ENCODE results near the gene FMN2. TPM values are rescaled to one million over a fixed set of nuclear protein-coding genes. Genes with fewer than 3 reads are reported as not detected.

FMN2 gene
- total and polyA plus RNA-seq, 9 donors: 0.60 to 10.1 (median 2.5) TPM

GRCh38 chr1:240462277-240462676 is 370.6 kb downstream of the FMN2 start:
- Histone ChIP-seq H3K36me3 (no peaks in the 10 kb centered on the region), H3K9me3 (no peaks in the 10 kb centered on the region), H3K27ac (no peak overlapping the region), H3K4me1 (ENCODE audit: insufficient read depth) (no peaks in the 10 kb centered on the region), H3K27me3 (no peaks in the 10 kb centered on the region), H3K4me3 (no peak overlapping the region)
- 67 to 84% (median 72%) methylated on average over 3 of the region's 3 CpGs for WGBS, 3 donors
- intact Hi-C loops (cut with DNase I): no loop called here
- no peak for TF ChIP-seq CTCF (IDR thresholded peaks at IDR 0.05)
- no peak for TF ChIP-seq EP300 (IDR thresholded peaks at IDR 0.05)
- no peak for TF ChIP-seq POLR2A (IDR thresholded peaks at IDR 0.05)
- DNase-seq: no peak

- Histone ChIP-seq H3K4me3 (no peak overlapping the region), H3K27me3 (no peaks in the 10 kb centered on the region), H3K9me3 (no peaks in the 10 kb centered on the region), H3K27ac (no peak overlapping the region), H3K4me1 (ENCODE audit: insufficient read depth) (no peaks in the 10 kb centered on the region), H3K36me3 (no peaks in the 10 kb centered on the region)
- TF ChIP-seq POLR2A (IDR thresholded peaks at IDR 0.05): no peak
- TF ChIP-seq CTCF (IDR thresholded peaks at IDR 0.05): no peak
- no peak for TF ChIP-seq EP300 (IDR thresholded peaks at IDR 0.05)
- DNase-seq: no peak
- WGBS, 3 donors: 74 to 82% (median 78%) methylated on average over 7 of the region's 7 CpGs
- intact Hi-C loops (cut with DNase I): no loop called here
These were observed 371.2 kb downstream of the FMN2 start for GRCh38 chr1:240462766-240463395.

- TF ChIP-seq POLR2A (IDR thresholded peaks at IDR 0.05): no peak
- no peak for TF ChIP-seq CTCF (IDR thresholded peaks at IDR 0.05)
- TF ChIP-seq EP300 (IDR thresholded peaks at IDR 0.05): no peak
- H3K36me3 ChIP-seq: no peaks in the 10 kb centered on the region
These were observed 372.4 kb downstream of the FMN2 start for GRCh38 chr1:240464099-240464498.

GRCh38 chr1:240465531-240465940 is 373.9 kb downstream of the FMN2 start:
- DNase-seq: no peak
- Histone ChIP-seq H3K4me3 (no peak overlapping the region), H3K9me3 (no peaks in the 10 kb centered on the region), H3K36me3 (no peaks in the 10 kb centered on the region), H3K4me1 (ENCODE audit: insufficient read depth) (no peaks in the 10 kb centered on the region), H3K27me3 (no peaks in the 10 kb centered on the region), H3K27ac (no peak overlapping the region)
- TF ChIP-seq EP300 (IDR thresholded peaks at IDR 0.05) (no peak), POLR2A (IDR thresholded peaks at IDR 0.05) (no peak), CTCF (IDR thresholded peaks at IDR 0.05) (no peak)
- WGBS, 3 donors: 34 to 43% (median 37%) methylated on average over 6 of the region's 6 CpGs
- intact Hi-C loops (cut with DNase I): no loop called here

More at GRCh38 chr1:240464099-240464498, 372.4 kb downstream of the FMN2 start:
- WGBS, 3 donors: 91% methylated on average over 2 of the region's 2 CpGs
- no peaks in the 10 kb centered on the region for H3K4me1 ChIP-seq (ENCODE audit: insufficient read depth)
- H3K9me3 ChIP-seq: no peaks in the 10 kb centered on the region
- no peak for DNase-seq
- H3K27me3 ChIP-seq: no peaks in the 10 kb centered on the region
- intact Hi-C loops (cut with DNase I): no loop called here
- H3K27ac ChIP-seq: no peak overlapping the region
- no peak overlapping the region for H3K4me3 ChIP-seq
